GM12878 (cell line): Measurements from ENCODE around the gene RAB3IL1. TPM values are rescaled to one million over a fixed set of nuclear protein-coding genes. Genes with fewer than 3 reads are reported as not detected.

Experiments
- ATF2 ChIP-seq: IDR thresholded peaks from 2 replicates; pipeline ENCODE4 v1.6.1; 2012; ENCODE audit warnings: low read length, inconsistent platforms
- ATF7 ChIP-seq: fragments of 450-650 bp; IDR thresholded peaks from 2 replicates; pipeline ENCODE4 v1.6.1; 2016; ENCODE audit warnings: low read depth, mild to moderate bottlenecking
- EGR1 ChIP-seq, 2 experiments: IDR thresholded peaks; 1 replicate in 1 of 2; 2 replicates in 1 of 2; pipeline ENCODE4 v1.6.1; 2011 to 2012; ENCODE audit warnings: low read depth in 2 of 2, low read length in 2 of 2, borderline replicate concordance in 1 of 2, mild to moderate bottlenecking in 1 of 2, moderate library complexity in 1 of 2
- HDAC6 ChIP-seq: fragments of 200-600 bp; sonication (generic); IDR thresholded peaks from one replicate; pipeline ENCODE4 v1.8.0; 2017; ENCODE audit warnings: antibody characterized with exemption; ENCODE audit not compliant: unreplicated experiment
- IRF4 ChIP-seq: IDR thresholded peaks from 2 replicates; pipeline ENCODE4 v1.6.1; 2011; ENCODE audit warnings: low read depth, low read length
- JUND ChIP-seq: IDR thresholded peaks from 2 replicates; pipeline ENCODE4 v1.6.1; 2012; ENCODE audit warnings: low read depth, mild to moderate bottlenecking, low read length, improper control_type of control experiment, moderate library complexity
- KAT2A ChIP-seq: conservative IDR thresholded peaks from 2 replicates; pipeline ENCODE4 v1.6.1; 2011; ENCODE audit warnings: low read depth, low read length; ENCODE audit not compliant: control insufficient read depth
- LARP7 ChIP-seq: fragments of 450-650 bp; IDR thresholded peaks from 2 replicates; pipeline ENCODE4 v1.6.1; 2017; ENCODE audit warnings: mild to moderate bottlenecking
- MEF2B ChIP-seq: fragments of 450-650 bp; IDR thresholded peaks from 2 replicates; pipeline ENCODE4 v1.6.1; 2018; ENCODE audit warnings: mild to moderate bottlenecking, moderate library complexity; ENCODE audit not compliant: partially characterized antibody, poor library complexity, severe bottlenecking
- NFIC ChIP-seq: IDR thresholded peaks from 2 replicates; pipeline ENCODE4 v1.6.1; 2012; ENCODE audit warnings: low read depth, mild to moderate bottlenecking, inconsistent platforms, low read length, moderate library complexity
- NRF1 ChIP-seq: conservative IDR thresholded peaks from 2 replicates; pipeline ENCODE4 v1.6.1; 2011; ENCODE audit warnings: mild to moderate bottlenecking, low read depth, low read length, improper control_type of control experiment
- PAX5 ChIP-seq: IDR thresholded peaks from 2 replicates; pipeline ENCODE4 v1.6.1; 2011; ENCODE audit warnings: low read depth, low read length, borderline replicate concordance
- SIN3A ChIP-seq: IDR thresholded peaks from 2 replicates; pipeline ENCODE4 v1.6.1; 2012; ENCODE audit warnings: low read depth, low read length, improper control_type of control experiment
- ZZZ3 ChIP-seq: IDR thresholded peaks from 2 replicates; pipeline ENCODE4 v1.6.1; 2011; ENCODE audit warnings: low read depth; ENCODE audit not compliant: control insufficient read depth, insufficient read length
- polyA plus RNA-seq, 11 experiments: library from polyadenylated mRNA; depleted of rRNA in 4 of 11; unstranded in 6 of 11; stranded (reverse) in 5 of 11; fragments of >200 nt; fragmentation: Nextera tagmentation in 4 of 11; fragmentation: Illumina TruSeq in 1 of 11; extraction: Ambion mirVana in 4 of 11; extraction: Trizol in 1 of 11; gene quantifications; 1 replicate in 1 of 11; 2 replicates in 10 of 11; pipeline versions ENCODE4 v1.2.1 to v1.2.3, GENCODE V29; 2011 to 2016; ENCODE audit warnings: inconsistent platforms in 2 of 11, missing spikeins in 2 of 11, low read depth in 1 of 11
- total RNA-seq, 4 experiments: library from RNA; depleted of rRNA in 3 of 4; stranded (reverse); fragments of >200 nt in 3 of 4; fragmentation: Illumina TruSeq in 1 of 4; extraction: Trizol in 1 of 4; gene quantifications; 2 replicates each; pipeline versions ENCODE4 v1.2.1 to v1.2.3, GENCODE V29; 2013 to 2021
- TF ChIP-seq, protein P1 (sequence below), 3 experiments: IDR thresholded peaks in 2 of 3; conservative IDR thresholded peaks in 1 of 3; 2 replicates each; pipeline ENCODE4 v1.5.1; 2011; ENCODE audit warnings: low read depth in 3 of 3, low read length in 3 of 3, mild to moderate bottlenecking in 3 of 3, control low read depth in 2 of 3, moderate library complexity in 2 of 3, inconsistent platforms in 1 of 3, mixed read lengths in 1 of 3; ENCODE audit not compliant: control insufficient read depth in 2 of 3, insufficient read depth in 1 of 3; ENCODE audit errors: extremely low read depth in 1 of 3
- TF ChIP-seq, protein P2 (sequence below): fragments of 150-350 bp; IDR thresholded peaks from 2 replicates; pipeline ENCODE4 v1.6.1; 2016; ENCODE audit warnings: low read depth, low read length
- TF ChIP-seq, protein P3 (sequence below): fragments of 450-650 bp; IDR thresholded peaks from 2 replicates; pipeline ENCODE4 v1.6.1; 2016; ENCODE audit warnings: mild to moderate bottlenecking, moderate library complexity, borderline replicate concordance

Gene RAB3IL1
- total and polyA plus RNA-seq, 10 of the 15 experiments (the other 5 are each of a cell fraction or from before 2014, with no cell fraction given) = 0.04 TPM; not detected in 9

GRCh38 chr11:61899146-61899841, 18.1 kb downstream of the RAB3IL1 start (continued):
- TF ChIP-seq NFIC (no peak), LARP7 (peak; percentile 53), IRF4 (peak; percentile 28; the same call in 1 of the 2 replicates), EGR1 (IDR thresholded peaks at IDR 0.05; ENCODE audit: borderline replicate concordance in 1 of 2, low read depth in 2 of 2, low read length in 2 of 2) (no peak), KAT2A (no peak), ATF2 (no peak), NRF1 (no peak), SIN3A (no peak), MEF2B (no peak), ZZZ3 (no peak), JUND (no peak), HDAC6 (no peak), PAX5 (no peak), ATF7 (no peak)
- TF ChIP-seq, protein P1, sequence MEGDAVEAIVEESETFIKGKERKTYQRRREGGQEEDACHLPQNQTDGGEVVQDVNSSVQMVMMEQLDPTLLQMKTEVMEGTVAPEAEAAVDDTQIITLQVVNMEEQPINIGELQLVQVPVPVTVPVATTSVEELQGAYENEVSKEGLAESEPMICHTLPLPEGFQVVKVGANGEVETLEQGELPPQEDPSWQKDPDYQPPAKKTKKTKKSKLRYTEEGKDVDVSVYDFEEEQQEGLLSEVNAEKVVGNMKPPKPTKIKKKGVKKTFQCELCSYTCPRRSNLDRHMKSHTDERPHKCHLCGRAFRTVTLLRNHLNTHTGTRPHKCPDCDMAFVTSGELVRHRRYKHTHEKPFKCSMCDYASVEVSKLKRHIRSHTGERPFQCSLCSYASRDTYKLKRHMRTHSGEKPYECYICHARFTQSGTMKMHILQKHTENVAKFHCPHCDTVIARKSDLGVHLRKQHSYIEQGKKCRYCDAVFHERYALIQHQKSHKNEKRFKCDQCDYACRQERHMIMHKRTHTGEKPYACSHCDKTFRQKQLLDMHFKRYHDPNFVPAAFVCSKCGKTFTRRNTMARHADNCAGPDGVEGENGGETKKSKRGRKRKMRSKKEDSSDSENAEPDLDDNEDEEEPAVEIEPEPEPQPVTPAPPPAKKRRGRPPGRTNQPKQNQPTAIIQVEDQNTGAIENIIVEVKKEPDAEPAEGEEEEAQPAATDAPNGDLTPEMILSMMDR (IDR thresholded peaks at IDR 0.05 in 2 of 3, conservative IDR thresholded peaks at IDR 0.05 in 1 of 3; ENCODE audit: control insufficient read depth in 2 of 3, extremely low read depth in 1 of 3, insufficient read depth in 1 of 3, low read depth in 3 of 3, low read length in 3 of 3) = peak; percentile 99 to 100 (median 99)
- TF ChIP-seq, protein P2, sequence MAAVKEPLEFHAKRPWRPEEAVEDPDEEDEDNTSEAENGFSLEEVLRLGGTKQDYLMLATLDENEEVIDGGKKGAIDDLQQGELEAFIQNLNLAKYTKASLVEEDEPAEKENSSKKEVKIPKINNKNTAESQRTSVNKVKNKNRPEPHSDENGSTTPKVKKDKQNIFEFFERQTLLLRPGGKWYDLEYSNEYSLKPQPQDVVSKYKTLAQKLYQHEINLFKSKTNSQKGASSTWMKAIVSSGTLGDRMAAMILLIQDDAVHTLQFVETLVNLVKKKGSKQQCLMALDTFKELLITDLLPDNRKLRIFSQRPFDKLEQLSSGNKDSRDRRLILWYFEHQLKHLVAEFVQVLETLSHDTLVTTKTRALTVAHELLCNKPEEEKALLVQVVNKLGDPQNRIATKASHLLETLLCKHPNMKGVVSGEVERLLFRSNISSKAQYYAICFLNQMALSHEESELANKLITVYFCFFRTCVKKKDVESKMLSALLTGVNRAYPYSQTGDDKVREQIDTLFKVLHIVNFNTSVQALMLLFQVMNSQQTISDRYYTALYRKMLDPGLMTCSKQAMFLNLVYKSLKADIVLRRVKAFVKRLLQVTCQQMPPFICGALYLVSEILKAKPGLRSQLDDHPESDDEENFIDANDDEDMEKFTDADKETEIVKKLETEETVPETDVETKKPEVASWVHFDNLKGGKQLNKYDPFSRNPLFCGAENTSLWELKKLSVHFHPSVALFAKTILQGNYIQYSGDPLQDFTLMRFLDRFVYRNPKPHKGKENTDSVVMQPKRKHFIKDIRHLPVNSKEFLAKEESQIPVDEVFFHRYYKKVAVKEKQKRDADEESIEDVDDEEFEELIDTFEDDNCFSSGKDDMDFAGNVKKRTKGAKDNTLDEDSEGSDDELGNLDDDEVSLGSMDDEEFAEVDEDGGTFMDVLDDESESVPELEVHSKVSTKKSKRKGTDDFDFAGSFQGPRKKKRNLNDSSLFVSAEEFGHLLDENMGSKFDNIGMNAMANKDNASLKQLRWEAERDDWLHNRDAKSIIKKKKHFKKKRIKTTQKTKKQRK = no peak
- TF ChIP-seq, protein P3, sequence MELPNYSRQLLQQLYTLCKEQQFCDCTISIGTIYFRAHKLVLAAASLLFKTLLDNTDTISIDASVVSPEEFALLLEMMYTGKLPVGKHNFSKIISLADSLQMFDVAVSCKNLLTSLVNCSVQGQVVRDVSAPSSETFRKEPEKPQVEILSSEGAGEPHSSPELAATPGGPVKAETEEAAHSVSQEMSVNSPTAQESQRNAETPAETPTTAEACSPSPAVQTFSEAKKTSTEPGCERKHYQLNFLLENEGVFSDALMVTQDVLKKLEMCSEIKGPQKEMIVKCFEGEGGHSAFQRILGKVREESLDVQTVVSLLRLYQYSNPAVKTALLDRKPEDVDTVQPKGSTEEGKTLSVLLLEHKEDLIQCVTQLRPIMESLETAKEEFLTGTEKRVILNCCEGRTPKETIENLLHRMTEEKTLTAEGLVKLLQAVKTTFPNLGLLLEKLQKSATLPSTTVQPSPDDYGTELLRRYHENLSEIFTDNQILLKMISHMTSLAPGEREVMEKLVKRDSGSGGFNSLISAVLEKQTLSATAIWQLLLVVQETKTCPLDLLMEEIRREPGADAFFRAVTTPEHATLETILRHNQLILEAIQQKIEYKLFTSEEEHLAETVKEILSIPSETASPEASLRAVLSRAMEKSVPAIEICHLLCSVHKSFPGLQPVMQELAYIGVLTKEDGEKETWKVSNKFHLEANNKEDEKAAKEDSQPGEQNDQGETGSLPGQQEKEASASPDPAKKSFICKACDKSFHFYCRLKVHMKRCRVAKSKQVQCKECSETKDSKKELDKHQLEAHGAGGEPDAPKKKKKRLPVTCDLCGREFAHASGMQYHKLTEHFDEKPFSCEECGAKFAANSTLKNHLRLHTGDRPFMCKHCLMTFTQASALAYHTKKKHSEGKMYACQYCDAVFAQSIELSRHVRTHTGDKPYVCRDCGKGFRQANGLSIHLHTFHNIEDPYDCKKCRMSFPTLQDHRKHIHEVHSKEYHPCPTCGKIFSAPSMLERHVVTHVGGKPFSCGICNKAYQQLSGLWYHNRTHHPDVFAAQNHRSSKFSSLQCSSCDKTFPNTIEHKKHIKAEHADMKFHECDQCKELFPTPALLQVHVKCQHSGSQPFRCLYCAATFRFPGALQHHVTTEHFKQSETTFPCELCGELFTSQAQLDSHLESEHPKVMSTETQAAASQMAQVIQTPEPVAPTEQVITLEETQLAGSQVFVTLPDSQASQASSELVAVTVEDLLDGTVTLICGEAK = no peak
- TF ChIP-seq, all 136 proteins: peak for 26
